ENCODE measurements around the gene HIP1. TPM values are rescaled to one million over a fixed set of nuclear protein-coding genes. Genes with fewer than 3 reads are reported as not detected.

The HIP1 gene
- total RNA-seq, 1 experiment from 2014 or later, result 43.3 TPM

DNA sequence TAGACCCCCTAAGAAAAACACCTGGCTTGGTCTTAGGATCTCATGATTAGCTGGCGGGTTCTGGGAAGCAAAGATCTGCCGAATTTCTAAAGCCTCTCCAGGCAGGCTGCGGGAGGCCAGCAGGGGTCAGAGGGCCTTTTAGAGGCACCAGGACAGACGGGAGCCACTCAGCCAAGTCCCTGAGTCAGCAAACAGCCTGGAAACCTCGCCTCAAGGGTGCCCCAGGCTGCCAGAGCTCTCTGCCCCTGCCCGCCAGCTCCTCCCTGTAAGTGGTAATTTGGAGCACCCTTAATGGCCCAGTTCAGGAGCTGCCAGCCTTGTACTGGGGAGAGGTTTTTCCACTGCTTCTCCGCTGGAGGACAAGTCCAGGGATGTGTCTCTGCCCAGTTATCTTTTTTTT lies 88.7 kb downstream of the HIP1 start:
- ChIA-PET POLR2A (no interaction called here), CTCF (interaction anchor here (0.9 kb wide), 1 partner anchor 89 kb away, joined by 3 read pairs; the partner anchor contains the start of gene HIP1)
- Histone ChIP-seq H3K27me3 (ENCODE audit: control insufficient read depth, insufficient read depth, low read length) (no peaks in the 10 kb centered on the region), H3K27ac (ENCODE audit: low read length) (peak overlapping the region; percentile 82), H3K36me3 (ENCODE audit: control insufficient read depth, insufficient read depth, low read length) (no peaks in the 10 kb centered on the region), H3K9me3 (ENCODE audit: control insufficient read depth, insufficient read depth, low read depth, low read length) (no peaks in the 10 kb centered on the region), H3K4me1 (ENCODE audit: control insufficient read depth, insufficient read depth, low read length) (peaks cover 25% of the 10 kb centered on the region), H3K4me3 (ENCODE audit: low read depth in 2 of 2, low read length in 2 of 2) (no peak overlapping the region)
- in situ Hi-C loops (cut with HindIII; ENCODE audit: low pct_unique_long_range_greater_than_20kb, low sequenced_read_pairs) (no loop called here), intact Hi-C loops (cut with micrococcal nuclease; ENCODE audit: unreplicated experiment) (no loop called here)
- BruUV-seq (replicated peaks), result no TSS peak
- peak; percentile 83 for ATAC-seq
- no peak for DNase-seq (ENCODE audit: low read depth, low spot score)
- no peak for TF ChIP-seq SIN3A (IDR thresholded peaks at IDR 0.05; ENCODE audit: borderline replicate concordance, insufficient read depth, low read depth, low read length)
- TF ChIP-seq, protein P1, sequence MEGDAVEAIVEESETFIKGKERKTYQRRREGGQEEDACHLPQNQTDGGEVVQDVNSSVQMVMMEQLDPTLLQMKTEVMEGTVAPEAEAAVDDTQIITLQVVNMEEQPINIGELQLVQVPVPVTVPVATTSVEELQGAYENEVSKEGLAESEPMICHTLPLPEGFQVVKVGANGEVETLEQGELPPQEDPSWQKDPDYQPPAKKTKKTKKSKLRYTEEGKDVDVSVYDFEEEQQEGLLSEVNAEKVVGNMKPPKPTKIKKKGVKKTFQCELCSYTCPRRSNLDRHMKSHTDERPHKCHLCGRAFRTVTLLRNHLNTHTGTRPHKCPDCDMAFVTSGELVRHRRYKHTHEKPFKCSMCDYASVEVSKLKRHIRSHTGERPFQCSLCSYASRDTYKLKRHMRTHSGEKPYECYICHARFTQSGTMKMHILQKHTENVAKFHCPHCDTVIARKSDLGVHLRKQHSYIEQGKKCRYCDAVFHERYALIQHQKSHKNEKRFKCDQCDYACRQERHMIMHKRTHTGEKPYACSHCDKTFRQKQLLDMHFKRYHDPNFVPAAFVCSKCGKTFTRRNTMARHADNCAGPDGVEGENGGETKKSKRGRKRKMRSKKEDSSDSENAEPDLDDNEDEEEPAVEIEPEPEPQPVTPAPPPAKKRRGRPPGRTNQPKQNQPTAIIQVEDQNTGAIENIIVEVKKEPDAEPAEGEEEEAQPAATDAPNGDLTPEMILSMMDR (IDR thresholded peaks at IDR 0.05), result no peak
- TF ChIP-seq POLR2AphosphoS5 (IDR thresholded peaks at IDR 0.05; ENCODE audit: low read depth, low read length), result no peak
- TF ChIP-seq TCF7L2 (IDR thresholded peaks at IDR 0.05; ENCODE audit: low read depth, low read length), result no peak
- TF ChIP-seq, protein P2, sequence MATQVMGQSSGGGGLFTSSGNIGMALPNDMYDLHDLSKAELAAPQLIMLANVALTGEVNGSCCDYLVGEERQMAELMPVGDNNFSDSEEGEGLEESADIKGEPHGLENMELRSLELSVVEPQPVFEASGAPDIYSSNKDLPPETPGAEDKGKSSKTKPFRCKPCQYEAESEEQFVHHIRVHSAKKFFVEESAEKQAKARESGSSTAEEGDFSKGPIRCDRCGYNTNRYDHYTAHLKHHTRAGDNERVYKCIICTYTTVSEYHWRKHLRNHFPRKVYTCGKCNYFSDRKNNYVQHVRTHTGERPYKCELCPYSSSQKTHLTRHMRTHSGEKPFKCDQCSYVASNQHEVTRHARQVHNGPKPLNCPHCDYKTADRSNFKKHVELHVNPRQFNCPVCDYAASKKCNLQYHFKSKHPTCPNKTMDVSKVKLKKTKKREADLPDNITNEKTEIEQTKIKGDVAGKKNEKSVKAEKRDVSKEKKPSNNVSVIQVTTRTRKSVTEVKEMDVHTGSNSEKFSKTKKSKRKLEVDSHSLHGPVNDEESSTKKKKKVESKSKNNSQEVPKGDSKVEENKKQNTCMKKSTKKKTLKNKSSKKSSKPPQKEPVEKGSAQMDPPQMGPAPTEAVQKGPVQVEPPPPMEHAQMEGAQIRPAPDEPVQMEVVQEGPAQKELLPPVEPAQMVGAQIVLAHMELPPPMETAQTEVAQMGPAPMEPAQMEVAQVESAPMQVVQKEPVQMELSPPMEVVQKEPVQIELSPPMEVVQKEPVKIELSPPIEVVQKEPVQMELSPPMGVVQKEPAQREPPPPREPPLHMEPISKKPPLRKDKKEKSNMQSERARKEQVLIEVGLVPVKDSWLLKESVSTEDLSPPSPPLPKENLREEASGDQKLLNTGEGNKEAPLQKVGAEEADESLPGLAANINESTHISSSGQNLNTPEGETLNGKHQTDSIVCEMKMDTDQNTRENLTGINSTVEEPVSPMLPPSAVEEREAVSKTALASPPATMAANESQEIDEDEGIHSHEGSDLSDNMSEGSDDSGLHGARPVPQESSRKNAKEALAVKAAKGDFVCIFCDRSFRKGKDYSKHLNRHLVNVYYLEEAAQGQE (IDR thresholded peaks at IDR 0.05; ENCODE audit: insufficient read depth in 1 of 2, low read depth in 2 of 2, low read length in 1 of 2), result no peak

DNA sequence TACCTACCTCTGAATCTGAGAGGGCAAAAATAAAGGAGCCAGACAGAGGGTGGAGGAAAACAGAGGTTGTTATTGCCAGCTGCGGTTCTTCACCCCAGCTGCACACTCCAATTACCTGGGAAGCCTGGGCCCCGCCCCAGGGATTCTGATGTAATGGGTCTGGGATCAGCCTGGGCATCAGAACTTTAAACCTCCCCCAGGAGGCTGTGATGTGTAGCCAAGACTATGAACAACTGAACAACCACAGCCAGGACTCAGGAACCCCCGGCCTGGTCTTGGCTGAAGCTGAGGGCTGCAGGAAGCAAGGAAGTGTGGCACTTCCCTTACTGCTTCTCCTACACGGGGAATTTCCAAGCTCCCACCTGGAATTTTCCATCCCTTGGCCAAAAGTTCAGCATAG lies 89.3 kb downstream of the HIP1 start:
- POLR2A ChIA-PET, result no interaction called here
- DNase-seq (ENCODE audit: low read depth, low spot score) (no peak), ATAC-seq (peak; percentile 72)
- H3K4me3 ChIP-seq (ENCODE audit: low read depth in 2 of 2, low read length in 2 of 2), result no peak overlapping the region
- no peak for TF ChIP-seq SIN3A (IDR thresholded peaks at IDR 0.05; ENCODE audit: borderline replicate concordance, insufficient read depth, low read depth, low read length)
- TF ChIP-seq TCF7L2 (IDR thresholded peaks at IDR 0.05; ENCODE audit: low read depth, low read length), result peak; percentile 67; the same call in 1 of the 2 replicates
- H3K27me3 ChIP-seq (ENCODE audit: control insufficient read depth, insufficient read depth, low read length), result no peaks in the 10 kb centered on the region
- in situ Hi-C loops (cut with HindIII; ENCODE audit: low pct_unique_long_range_greater_than_20kb, low sequenced_read_pairs) (no loop called here), intact Hi-C loops (cut with micrococcal nuclease; ENCODE audit: unreplicated experiment) (loop anchor here (10.0 kb wide), 2 partner anchors 85 to 115 kb away; partner anchors contain the start of gene HIP1)
- CTCF ChIA-PET, result interaction anchor here (0.9 kb wide), 1 partner anchor 90 kb away, joined by 3 read pairs; the partner anchor contains the start of gene HIP1
- no peaks in the 10 kb centered on the region for H3K9me3 ChIP-seq (ENCODE audit: control insufficient read depth, insufficient read depth, low read depth, low read length)
- peaks cover 25% of the 10 kb centered on the region for H3K4me1 ChIP-seq (ENCODE audit: control insufficient read depth, insufficient read depth, low read length)
- no peaks in the 10 kb centered on the region for H3K36me3 ChIP-seq (ENCODE audit: control insufficient read depth, insufficient read depth, low read length)
- H3K27ac ChIP-seq (ENCODE audit: low read length), result peak overlapping the region; percentile 82
- no TSS peak for BruUV-seq (replicated peaks)

DNA sequence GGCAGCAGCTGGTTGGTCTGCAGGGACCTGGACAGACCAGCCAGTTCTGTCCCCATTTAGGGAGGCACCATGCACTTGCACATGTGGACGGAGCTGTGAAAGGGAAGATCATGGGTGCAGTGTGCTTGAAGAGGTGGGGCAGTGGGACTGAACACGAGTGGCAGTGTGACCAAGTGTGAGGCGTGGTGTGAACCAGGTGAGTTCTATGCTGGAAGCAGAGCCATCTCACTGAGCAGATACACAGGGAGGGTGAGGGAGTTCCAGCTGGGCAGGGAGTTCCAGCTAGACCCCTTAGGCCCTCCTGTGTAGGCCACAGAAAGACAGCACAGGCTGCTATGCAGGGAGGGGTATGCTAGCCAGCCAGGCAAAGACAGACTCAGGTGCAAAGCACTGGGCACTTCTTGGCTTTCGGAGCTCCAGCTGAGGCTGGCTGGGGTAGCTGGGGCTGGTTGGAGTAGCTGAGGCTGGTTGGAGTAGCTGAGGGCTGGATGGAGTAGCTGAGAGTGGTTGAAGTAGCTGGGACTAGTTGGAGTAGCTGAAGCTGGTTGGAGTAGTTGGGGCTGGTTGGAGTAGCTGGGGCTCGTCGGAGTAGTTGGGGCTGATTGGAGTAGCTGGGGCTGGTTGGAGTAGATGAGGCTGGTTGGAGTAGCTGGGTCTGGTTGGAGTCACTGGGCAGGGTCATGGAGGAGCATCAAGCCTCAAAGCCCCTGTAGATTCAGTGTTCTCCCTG lies 90.9 kb downstream of the HIP1 start:
- H3K9me3 ChIP-seq (ENCODE audit: control insufficient read depth, insufficient read depth, low read depth, low read length), result no peaks in the 10 kb centered on the region
- no peaks in the 10 kb centered on the region for H3K36me3 ChIP-seq (ENCODE audit: control insufficient read depth, insufficient read depth, low read length)
- H3K4me3 ChIP-seq (ENCODE audit: low read depth in 2 of 2, low read length in 2 of 2), result no peak overlapping the region
- POLR2A ChIA-PET, result no interaction called here
- peak overlapping the region; percentile 41; the same call in 1 of the 2 replicates for H3K27ac ChIP-seq (ENCODE audit: low read length)
- DNase-seq (ENCODE audit: low read depth, low spot score) (no peak), ATAC-seq (no peak)
- intact Hi-C loops (cut with micrococcal nuclease; ENCODE audit: unreplicated experiment) (loop anchor here (10.0 kb wide), 2 partner anchors 87 to 117 kb away; partner anchors contain the start of gene HIP1), in situ Hi-C loops (cut with HindIII; ENCODE audit: low pct_unique_long_range_greater_than_20kb, low sequenced_read_pairs) (no loop called here)
- BruUV-seq (replicated peaks), result no TSS peak
- CTCF ChIA-PET, result no interaction called here
- H3K27me3 ChIP-seq (ENCODE audit: control insufficient read depth, insufficient read depth, low read length), result no peaks in the 10 kb centered on the region
- H3K4me1 ChIP-seq (ENCODE audit: control insufficient read depth, insufficient read depth, low read length), result peaks cover 23% of the 10 kb centered on the region
- TF ChIP-seq TCF7L2 (IDR thresholded peaks at IDR 0.05; ENCODE audit: low read depth, low read length), result no peak
- no peak for TF ChIP-seq SIN3A (IDR thresholded peaks at IDR 0.05; ENCODE audit: borderline replicate concordance, insufficient read depth, low read depth, low read length)
- TF ChIP-seq, protein P1 (IDR thresholded peaks at IDR 0.05), result no peak
- TF ChIP-seq, protein P2 (IDR thresholded peaks at IDR 0.05; ENCODE audit: insufficient read depth in 1 of 2, low read depth in 2 of 2, low read length in 1 of 2), result no peak
- no peak for TF ChIP-seq POLR2AphosphoS5 (IDR thresholded peaks at IDR 0.05; ENCODE audit: low read depth, low read length)
